C4-2B (cell line): ENCODE data around the gene CDC14A.

Experiments
- ZFX ChIP-seq: fragments of 450-650 bp; IDR thresholded peaks from 2 replicates; pipeline ENCODE4 v1.6.1; 2017
- TF ChIP-seq, protein P1 (sequence below): fragments of 450-650 bp; conservative IDR thresholded peaks from 2 replicates; pipeline ENCODE4 v1.5.1; 2017; ENCODE audit warnings: mild to moderate bottlenecking

DNA sequence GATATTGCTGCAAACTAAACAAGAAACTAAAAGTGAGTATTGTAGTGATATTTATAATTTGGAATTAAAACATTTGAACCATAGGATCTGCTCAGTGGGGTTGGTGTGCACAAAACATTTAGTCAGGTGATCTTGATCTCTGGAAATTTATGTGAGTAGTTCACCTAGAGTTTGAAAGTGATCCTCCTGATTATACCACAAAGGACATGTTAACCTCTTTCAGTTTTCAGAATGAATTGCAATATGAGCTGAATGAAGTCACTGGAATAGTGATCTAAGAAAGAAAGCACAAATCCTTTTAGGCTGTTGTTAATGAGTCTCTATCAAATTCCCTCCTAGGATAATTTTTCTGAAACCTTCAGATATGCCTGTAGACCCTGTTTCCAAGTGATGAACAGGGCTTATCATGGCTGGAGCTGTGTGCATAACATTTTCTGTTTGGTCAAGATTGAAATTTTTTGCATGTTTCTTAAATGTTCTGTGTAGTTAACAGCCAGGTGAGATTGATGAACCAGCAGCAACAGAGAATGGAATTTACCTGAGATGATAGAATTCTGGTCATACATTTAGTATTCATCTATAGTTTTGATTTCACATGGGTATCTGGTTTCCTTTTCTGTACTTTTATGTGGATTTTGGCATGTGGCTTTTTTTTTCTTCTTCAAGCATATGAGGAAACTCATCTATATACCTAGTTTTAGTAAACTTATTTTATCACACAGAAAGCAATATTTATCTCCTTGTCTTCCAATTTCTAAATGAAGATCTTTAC lies 25.5 kb downstream of the CDC14A start:
- TF ChIP-seq, protein P1, sequence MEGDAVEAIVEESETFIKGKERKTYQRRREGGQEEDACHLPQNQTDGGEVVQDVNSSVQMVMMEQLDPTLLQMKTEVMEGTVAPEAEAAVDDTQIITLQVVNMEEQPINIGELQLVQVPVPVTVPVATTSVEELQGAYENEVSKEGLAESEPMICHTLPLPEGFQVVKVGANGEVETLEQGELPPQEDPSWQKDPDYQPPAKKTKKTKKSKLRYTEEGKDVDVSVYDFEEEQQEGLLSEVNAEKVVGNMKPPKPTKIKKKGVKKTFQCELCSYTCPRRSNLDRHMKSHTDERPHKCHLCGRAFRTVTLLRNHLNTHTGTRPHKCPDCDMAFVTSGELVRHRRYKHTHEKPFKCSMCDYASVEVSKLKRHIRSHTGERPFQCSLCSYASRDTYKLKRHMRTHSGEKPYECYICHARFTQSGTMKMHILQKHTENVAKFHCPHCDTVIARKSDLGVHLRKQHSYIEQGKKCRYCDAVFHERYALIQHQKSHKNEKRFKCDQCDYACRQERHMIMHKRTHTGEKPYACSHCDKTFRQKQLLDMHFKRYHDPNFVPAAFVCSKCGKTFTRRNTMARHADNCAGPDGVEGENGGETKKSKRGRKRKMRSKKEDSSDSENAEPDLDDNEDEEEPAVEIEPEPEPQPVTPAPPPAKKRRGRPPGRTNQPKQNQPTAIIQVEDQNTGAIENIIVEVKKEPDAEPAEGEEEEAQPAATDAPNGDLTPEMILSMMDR = no peak
- no peak for TF ChIP-seq ZFX
